C4-2B (cell line): ENCODE measurements around the gene DENND1A.

Experiments used
- ZFX ChIP-seq: fragments of 450-650 bp; IDR thresholded peaks from 2 replicates; pipeline ENCODE4 v1.6.1; 2017
- TF ChIP-seq, protein P1 (sequence below): fragments of 450-650 bp; conservative IDR thresholded peaks from 2 replicates; pipeline ENCODE4 v1.5.1; 2017; ENCODE audit warnings: mild to moderate bottlenecking

DNA sequence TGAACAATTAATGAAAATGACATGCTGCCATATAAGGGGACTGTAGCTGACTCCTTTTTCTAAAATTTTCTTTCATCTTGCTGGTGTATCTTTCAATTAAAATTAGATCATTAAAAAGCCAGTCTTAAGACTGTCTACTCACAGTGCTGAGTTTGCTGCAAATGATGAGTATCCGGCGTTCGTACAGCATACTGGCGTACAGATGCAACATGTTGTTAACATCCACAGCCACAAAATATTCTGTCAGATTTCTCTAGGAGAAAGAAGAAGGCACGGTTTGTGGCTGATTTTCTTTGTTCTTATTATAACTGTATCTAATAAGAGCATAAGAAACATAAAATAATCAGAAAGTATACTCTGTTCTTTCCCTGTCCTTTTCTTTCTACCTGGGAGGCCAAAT, 278.1 kb downstream of the DENND1A start:
- TF ChIP-seq, protein P1, sequence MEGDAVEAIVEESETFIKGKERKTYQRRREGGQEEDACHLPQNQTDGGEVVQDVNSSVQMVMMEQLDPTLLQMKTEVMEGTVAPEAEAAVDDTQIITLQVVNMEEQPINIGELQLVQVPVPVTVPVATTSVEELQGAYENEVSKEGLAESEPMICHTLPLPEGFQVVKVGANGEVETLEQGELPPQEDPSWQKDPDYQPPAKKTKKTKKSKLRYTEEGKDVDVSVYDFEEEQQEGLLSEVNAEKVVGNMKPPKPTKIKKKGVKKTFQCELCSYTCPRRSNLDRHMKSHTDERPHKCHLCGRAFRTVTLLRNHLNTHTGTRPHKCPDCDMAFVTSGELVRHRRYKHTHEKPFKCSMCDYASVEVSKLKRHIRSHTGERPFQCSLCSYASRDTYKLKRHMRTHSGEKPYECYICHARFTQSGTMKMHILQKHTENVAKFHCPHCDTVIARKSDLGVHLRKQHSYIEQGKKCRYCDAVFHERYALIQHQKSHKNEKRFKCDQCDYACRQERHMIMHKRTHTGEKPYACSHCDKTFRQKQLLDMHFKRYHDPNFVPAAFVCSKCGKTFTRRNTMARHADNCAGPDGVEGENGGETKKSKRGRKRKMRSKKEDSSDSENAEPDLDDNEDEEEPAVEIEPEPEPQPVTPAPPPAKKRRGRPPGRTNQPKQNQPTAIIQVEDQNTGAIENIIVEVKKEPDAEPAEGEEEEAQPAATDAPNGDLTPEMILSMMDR, result no peak
- no peak for TF ChIP-seq ZFX
